Astrocyte of the cerebellum (primary cell): ENCODE results near the gene FKBP1A.

ENCODE experiments used
- DNase-seq: peaks from one replicate; pipeline ENCODE4 v3.0.0-alpha.2; 2011; ENCODE audit warnings: low read depth
- H3K4me3 ChIP-seq: 2 replicates; pipeline ENCODE4 v1.5.1; 2011; ENCODE audit warnings: mild to moderate bottlenecking, low read depth, low read length, moderate library complexity
- CTCF ChIP-seq: IDR thresholded peaks from 2 replicates; pipeline ENCODE4 v1.5.1; 2012; ENCODE audit warnings: low read length, low read depth, moderate library complexity, mild to moderate bottlenecking; ENCODE audit errors: missing control alignments
- in situ Hi-C: cut with HindIII; loops from 2 replicates; pipeline ENCODE4 v1.10.0; 2017; ENCODE audit warnings: low sequenced_read_pairs

The FKBP1A gene

GRCh38 chr20:1375515-1375914 is 17.3 kb downstream of the FKBP1A start:
- no peak for DNase-seq
- TF ChIP-seq CTCF = no peak
- in situ Hi-C loops = no loop called here
- no peak overlapping the region for H3K4me3 ChIP-seq

- no peak for TF ChIP-seq CTCF
Observed at GRCh38 chr20:1374246-1374645, 18.6 kb downstream of the FKBP1A start.

GRCh38 chr20:1373614-1374013 is 19.2 kb downstream of the FKBP1A start:
- no peak for TF ChIP-seq CTCF
- H3K4me3 ChIP-seq = no peak overlapping the region
- DNase-seq = no peak
- in situ Hi-C loops = no loop called here

More at GRCh38 chr20:1374246-1374645, 18.6 kb downstream of the FKBP1A start:
- in situ Hi-C loops = no loop called here
- DNase-seq = no peak
- H3K4me3 ChIP-seq = no peak overlapping the region

- TF ChIP-seq CTCF = no peak
- H3K4me3 ChIP-seq = no peak overlapping the region
- in situ Hi-C loops = no loop called here
Observed at GRCh38 chr20:1373036-1373435, 19.8 kb downstream of the FKBP1A start.

GRCh38 chr20:1371830-1372539 is 20.9 kb downstream of the FKBP1A start:
- in situ Hi-C loops = no loop called here
- H3K4me3 ChIP-seq = no peak overlapping the region
- TF ChIP-seq CTCF = no peak
- no peak for DNase-seq

More at GRCh38 chr20:1373036-1373435, 19.8 kb downstream of the FKBP1A start:
- DNase-seq = no peak

GRCh38 chr20:1371202-1371782 is 21.6 kb downstream of the FKBP1A start:
- TF ChIP-seq CTCF = no peak

More at GRCh38 chr20:1371202-1371782, 21.6 kb downstream of the FKBP1A start:
- DNase-seq = no peak
- H3K4me3 ChIP-seq = no peak overlapping the region
- in situ Hi-C loops = no loop called here
